C4-2B (cell line): ENCODE data around the gene FAM131A.

Experiments
- CTCF ChIP-seq: fragments of 450-650 bp; conservative IDR thresholded peaks from 2 replicates; pipeline ENCODE4 v1.5.1; 2017; ENCODE audit warnings: mild to moderate bottlenecking
- ZFX ChIP-seq: fragments of 450-650 bp; IDR thresholded peaks from 2 replicates; pipeline ENCODE4 v1.6.1; 2017

GRCh38 chr3:184368116-184368515 lies 30.7 kb downstream of the FAM131A start:
- TF ChIP-seq CTCF (no peak), ZFX (no peak)
